Epithelial cell of esophagus (primary cell): ENCODE results near the gene TNIK.

ENCODE experiments used
- DNase-seq: peaks from one replicate; pipeline ENCODE4 v3.0.0; 2010; ENCODE audit warnings: low read depth
- H3K4me3 ChIP-seq: 2 replicates; pipeline ENCODE4 v1.5.1; 2011; ENCODE audit warnings: mild to moderate bottlenecking, low read length, control low read depth
- TF ChIP-seq, protein P1 (sequence below): IDR thresholded peaks from 2 replicates; pipeline ENCODE4 v1.5.1; 2011; ENCODE audit warnings: low read depth, mild to moderate bottlenecking, low read length, control low read depth, inconsistent platforms; ENCODE audit not compliant: insufficient read depth; ENCODE audit errors: missing control alignments

TNIK gene

GRCh38 chr3:171446801-171447578 lies 13.2 kb downstream of the TNIK start:
- peak; percentile 37 for DNase-seq
- TF ChIP-seq, protein P1, sequence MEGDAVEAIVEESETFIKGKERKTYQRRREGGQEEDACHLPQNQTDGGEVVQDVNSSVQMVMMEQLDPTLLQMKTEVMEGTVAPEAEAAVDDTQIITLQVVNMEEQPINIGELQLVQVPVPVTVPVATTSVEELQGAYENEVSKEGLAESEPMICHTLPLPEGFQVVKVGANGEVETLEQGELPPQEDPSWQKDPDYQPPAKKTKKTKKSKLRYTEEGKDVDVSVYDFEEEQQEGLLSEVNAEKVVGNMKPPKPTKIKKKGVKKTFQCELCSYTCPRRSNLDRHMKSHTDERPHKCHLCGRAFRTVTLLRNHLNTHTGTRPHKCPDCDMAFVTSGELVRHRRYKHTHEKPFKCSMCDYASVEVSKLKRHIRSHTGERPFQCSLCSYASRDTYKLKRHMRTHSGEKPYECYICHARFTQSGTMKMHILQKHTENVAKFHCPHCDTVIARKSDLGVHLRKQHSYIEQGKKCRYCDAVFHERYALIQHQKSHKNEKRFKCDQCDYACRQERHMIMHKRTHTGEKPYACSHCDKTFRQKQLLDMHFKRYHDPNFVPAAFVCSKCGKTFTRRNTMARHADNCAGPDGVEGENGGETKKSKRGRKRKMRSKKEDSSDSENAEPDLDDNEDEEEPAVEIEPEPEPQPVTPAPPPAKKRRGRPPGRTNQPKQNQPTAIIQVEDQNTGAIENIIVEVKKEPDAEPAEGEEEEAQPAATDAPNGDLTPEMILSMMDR = no peak
- no peak overlapping the region for H3K4me3 ChIP-seq

- no peak for DNase-seq
- TF ChIP-seq, protein P1 = no peak
- H3K4me3 ChIP-seq = no peak overlapping the region
Measured at GRCh38 chr3:171446301-171446700, 13.9 kb downstream of the TNIK start.

- TF ChIP-seq, protein P1 = no peak
- no peak for DNase-seq
- no peak overlapping the region for H3K4me3 ChIP-seq
Measured at GRCh38 chr3:171445620-171446204, 14.5 kb downstream of the TNIK start.

GRCh38 chr3:171444001-171444690 lies 16.1 kb downstream of the TNIK start:
- DNase-seq = no peak
- TF ChIP-seq, protein P1 = no peak
- no peak overlapping the region for H3K4me3 ChIP-seq

DNA sequence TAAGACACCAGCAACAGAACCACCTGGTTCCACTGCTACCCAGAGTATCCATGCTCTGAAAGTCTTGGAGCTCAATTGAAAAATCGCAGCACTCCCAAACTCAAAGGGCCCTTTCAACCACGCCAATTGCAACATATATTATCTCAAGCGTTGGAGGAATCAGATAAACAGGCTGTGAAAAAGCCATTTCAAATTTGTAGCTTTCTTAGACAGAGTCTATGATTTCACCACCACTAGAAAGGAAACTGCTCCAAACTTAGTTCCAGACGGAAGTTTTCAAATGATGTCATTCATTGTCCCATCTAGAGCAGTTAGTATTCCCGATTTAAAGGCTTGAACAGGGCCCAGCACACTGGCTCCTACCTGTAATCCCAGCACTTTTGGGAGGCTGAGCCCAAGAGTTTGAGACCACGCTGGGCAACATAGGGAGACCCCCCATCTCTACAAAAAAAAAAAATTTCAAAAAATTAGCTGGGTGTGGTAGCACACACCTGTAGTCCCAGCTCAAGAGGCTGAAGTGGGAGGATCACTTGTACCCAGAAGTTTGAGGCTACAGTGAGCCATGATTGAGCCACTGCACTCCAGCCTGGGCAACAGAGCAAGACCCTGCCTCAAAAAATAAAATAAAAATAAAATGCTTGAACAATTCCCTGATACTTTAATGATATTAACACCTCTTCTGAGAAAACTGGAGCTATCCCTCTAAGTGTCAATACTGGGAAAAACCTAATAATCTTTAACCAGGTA lies 16.8 kb downstream of the TNIK start:
- DNase-seq = no peak
- no peak overlapping the region for H3K4me3 ChIP-seq
- TF ChIP-seq, protein P1 = no peak

- TF ChIP-seq, protein P1 = no peak
- no peak overlapping the region for H3K4me3 ChIP-seq
- DNase-seq = no peak
Measured at GRCh38 chr3:171442184-171442583, 18.0 kb downstream of the TNIK start.
